NT2/D1 (cell line): ENCODE data around the gene VSTM2L.

Experiments
- SUZ12 ChIP-seq: IDR thresholded peaks from 2 replicates; pipeline ENCODE4 v1.6.1; 2011; ENCODE audit not compliant: insufficient read length, insufficient read depth; ENCODE audit errors: extremely low read depth
- YY1 ChIP-seq: IDR thresholded peaks from 2 replicates; pipeline ENCODE4 v1.6.1; 2011; ENCODE audit not compliant: insufficient read length, insufficient read depth
- ZNF274 ChIP-seq: IDR thresholded peaks from 2 replicates; pipeline ENCODE4 v1.6.1; 2011; ENCODE audit warnings: mild to moderate bottlenecking, low read depth, low read length

DNA sequence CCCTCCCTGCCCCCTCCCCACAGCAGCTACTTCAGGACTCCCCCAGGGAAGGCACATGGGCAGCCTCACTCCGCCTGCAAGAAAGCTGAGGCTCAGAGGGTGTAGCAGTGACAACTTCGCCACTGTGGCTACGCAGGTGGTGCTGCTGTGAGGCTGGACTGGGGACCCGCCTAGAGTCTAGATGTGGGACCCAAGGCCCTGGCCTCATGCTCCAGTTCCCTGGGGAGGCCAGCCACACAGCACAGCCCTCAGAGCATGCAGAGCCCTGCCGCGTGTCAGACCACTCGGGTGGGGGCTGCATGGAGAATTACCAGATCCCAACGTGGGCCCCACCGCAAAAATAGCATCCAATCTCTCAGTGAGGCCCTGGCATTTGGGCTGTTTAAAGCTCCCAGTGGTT lies 30.8 kb upstream of the VSTM2L start:
- no peak for TF ChIP-seq YY1
- no peak for TF ChIP-seq ZNF274
- TF ChIP-seq SUZ12: no peak
